CD14-positive monocyte (primary cell): ENCODE results near the gene STON1. TPM values are rescaled to one million over a fixed set of nuclear protein-coding genes. Genes with fewer than 3 reads are reported as not detected.
"Not testable (repeated sequence)": the region's sequence is repeated elsewhere in the genome, so short reads cannot be mapped to it uniquely, and the experiment has no call there.

ENCODE experiments used
- DNase-seq, 3 donors: peaks; one replicate each; pipeline ENCODE4 v3.0.0-alpha.2; 2011 to 2022
- H2AFZ ChIP-seq: 2 replicates; pipeline ENCODE4 v1.6.0; 2012; ENCODE audit warnings: mild to moderate bottlenecking, low read depth, low read length, inconsistent platforms; ENCODE audit not compliant: insufficient read depth, poor library complexity, severe bottlenecking
- H3K27ac ChIP-seq, 2 donors: 1 replicate in 1 of 2; 2 replicates in 1 of 2; pipeline ENCODE4 v1.5.1; 2012 to 2013; ENCODE audit warnings: low read length in 2 of 2, control low read depth in 1 of 2, inconsistent platforms in 1 of 2, low read depth in 1 of 2, mild to moderate bottlenecking in 1 of 2
- H3K27me3 ChIP-seq, 2 donors: one replicate each; pipeline versions ENCODE4 v1.6.0 to v1.6.1; 2011 to 2013; ENCODE audit warnings: low read length in 2 of 2; ENCODE audit not compliant: control insufficient read depth in 2 of 2, insufficient read depth in 2 of 2
- H3K36me3 ChIP-seq, 2 donors: replicated peaks in 1 of 2; 1 replicate in 1 of 2; 2 replicates in 1 of 2; pipeline versions ENCODE4 v1.5.1 to v1.6.1; 2012 to 2013; ENCODE audit warnings: low read length in 2 of 2, control low read depth in 1 of 2, inconsistent platforms in 1 of 2, mild to moderate bottlenecking in 1 of 2; ENCODE audit not compliant: insufficient read depth in 2 of 2, control insufficient read depth in 1 of 2
- H3K4me1 ChIP-seq, 2 donors: 1 replicate in 1 of 2; 2 replicates in 1 of 2; pipeline versions ENCODE4 v1.5.1 to v1.6.1; 2012 to 2013; ENCODE audit warnings: low read length in 2 of 2, control low read depth in 1 of 2, inconsistent platforms in 1 of 2, mild to moderate bottlenecking in 1 of 2, moderate library complexity in 1 of 2; ENCODE audit not compliant: insufficient read depth in 2 of 2, control insufficient read depth in 1 of 2
- H3K4me2 ChIP-seq: replicated peaks from 2 replicates; pipeline ENCODE3; 2012; ENCODE audit warnings: low read length, moderate library complexity, mild to moderate bottlenecking; ENCODE audit not compliant: poor library complexity, severe bottlenecking; ENCODE audit errors: extremely low read depth
- H3K4me3 ChIP-seq, 3 experiments: fragments of 200-600 bp in 1 of 3; sonication (generic) in 1 of 3; replicated peaks in 1 of 3; 1 replicate in 2 of 3; 2 replicates in 1 of 3; pipeline ENCODE4 v1.5.1; 2011 to 2013; ENCODE audit warnings: low read length in 3 of 3, mild to moderate bottlenecking in 3 of 3, control low read depth in 2 of 3, low read depth in 2 of 3, inconsistent platforms in 1 of 3, moderate library complexity in 1 of 3
- H3K79me2 ChIP-seq: 2 replicates; pipeline ENCODE4 v1.6.0; 2012; ENCODE audit warnings: mild to moderate bottlenecking, control low read depth, inconsistent platforms, low read length, moderate library complexity; ENCODE audit not compliant: insufficient read depth
- H3K9ac ChIP-seq: 2 replicates; pipeline ENCODE4 v1.6.0; 2017; ENCODE audit warnings: low read length, mild to moderate bottlenecking; ENCODE audit not compliant: insufficient read depth, poor library complexity, severe bottlenecking
- H3K9me3 ChIP-seq, 2 donors: replicated peaks in 1 of 2; 1 replicate in 1 of 2; 2 replicates in 1 of 2; pipeline versions ENCODE4 v1.5.1 to v1.6.1; 2012 to 2013; ENCODE audit warnings: low read length in 2 of 2, control low read depth in 1 of 2; ENCODE audit not compliant: control insufficient read depth in 1 of 2, insufficient read depth in 1 of 2
- H4K20me1 ChIP-seq: 2 replicates; pipeline ENCODE4 v1.6.0; 2012; ENCODE audit warnings: mild to moderate bottlenecking, low read length, control low read depth, moderate library complexity; ENCODE audit not compliant: insufficient read depth
- H3K27ac Mint-ChIP-seq, 7 donors: one replicate each; pipeline ENCODE4 v1.8.0; 2020; ENCODE audit warnings: mild to moderate bottlenecking in 7 of 7, mixed read lengths in 7 of 7, moderate library complexity in 6 of 7, inconsistent platforms in 2 of 7
- H3K27me3 Mint-ChIP-seq, 3 donors: one replicate each; pipeline ENCODE4 v1.8.0; 2021 to 2022; ENCODE audit warnings: low read depth in 3 of 3, mild to moderate bottlenecking in 3 of 3, mixed read lengths in 3 of 3, moderate library complexity in 3 of 3, inconsistent platforms in 1 of 3
- H3K36me3 Mint-ChIP-seq, 2 donors: one replicate each; pipeline ENCODE4 v1.8.0; 2020; ENCODE audit warnings: mixed read lengths in 2 of 2, inconsistent platforms in 1 of 2, mild to moderate bottlenecking in 1 of 2
- H3K4me1 Mint-ChIP-seq: one replicate; pipeline ENCODE4 v1.8.0; 2020; ENCODE audit warnings: mild to moderate bottlenecking, mixed read lengths
- H3K4me3 Mint-ChIP-seq, 2 donors: one replicate each; pipeline ENCODE4 v1.8.0; 2020; ENCODE audit warnings: mild to moderate bottlenecking in 2 of 2, mixed read lengths in 2 of 2, moderate library complexity in 1 of 2
- H3K9me3 Mint-ChIP-seq, 7 donors: one replicate each; pipeline ENCODE4 v1.8.0; 2020 to 2022; ENCODE audit warnings: mixed read lengths in 7 of 7, mild to moderate bottlenecking in 6 of 7, moderate library complexity in 6 of 7, inconsistent platforms in 2 of 7
- WGBS: methylation state at CpG from one replicate; pipeline ENCODE4 v1.1.5; 2013; ENCODE audit warnings: missing lambda C conversion rate; ENCODE audit not compliant: insufficient coverage; 5-methylcytosine and 5-hydroxymethylcytosine counted together
- intact Hi-C, 2 donors: fragments of 100-400 bp; cut with micrococcal nuclease; formaldehyde crosslinking; loops; one replicate each; pipeline versions ENCODE4 v1.15.0 to v1.15.1; 2023
- polyA plus RNA-seq, 3 donors: library from polyadenylated mRNA; depleted of rRNA in 1 of 3; unstranded in 2 of 3; stranded (reverse) in 1 of 3; fragments of 300-500 nt in 2 of 3; fragments of >200 nt in 1 of 3; fragmentation: Illumina TruSeq in 2 of 3; gene quantifications; 1 replicate in 2 of 3; 2 replicates in 1 of 3; pipeline ENCODE4 v1.2.3, GENCODE V29; 2012 to 2021
- TF ChIP-seq, protein P1 (sequence below): fragments of 200-600 bp; IDR thresholded peaks from one replicate; pipeline ENCODE4 v1.8.0; 2022; ENCODE audit warnings: antibody characterized with exemption, mild to moderate bottlenecking

The STON1 gene
- polyA plus RNA-seq, 3 donors: 0.12 to 0.33 TPM; not detected in 1

DNA sequence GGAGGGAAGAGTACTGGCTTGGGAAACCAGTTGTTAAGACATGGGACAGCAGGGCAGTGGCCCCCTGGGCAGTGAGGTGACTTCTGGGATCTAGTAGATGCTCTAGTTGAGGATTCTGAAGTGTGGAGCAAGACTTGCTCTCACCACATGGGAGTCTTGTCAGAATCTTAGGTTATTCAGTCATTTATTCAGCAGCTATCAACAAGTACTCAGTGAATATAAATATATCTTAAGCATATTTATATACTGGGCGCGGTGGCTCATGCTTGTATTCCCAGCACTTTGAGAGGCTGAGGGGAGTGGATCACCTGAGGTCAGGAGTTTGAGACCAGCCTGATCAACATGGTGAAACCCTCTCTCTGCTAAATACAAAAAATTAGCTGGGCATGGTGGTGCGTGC lies 20.0 kb downstream of the STON1 start:
- Histone ChIP-seq H3K27me3 (no peaks in the 10 kb centered on the region), H3K9ac (no peak overlapping the region), H2AFZ (no peak overlapping the region), H3K4me3 (no peak overlapping the region), H3K36me3 (no peaks in the 10 kb centered on the region), H4K20me1 (no peaks in the 10 kb centered on the region), H3K79me2 (no peaks in the 10 kb centered on the region), H3K9me3 (no peaks in the 10 kb centered on the region), H3K4me2 (no peak overlapping the region), H3K4me1 (no peaks in the 10 kb centered on the region), H3K27ac (no peak overlapping the region)
- no peaks in the 10 kb centered on the region for H3K4me1 Mint-ChIP-seq
- H3K4me3 Mint-ChIP-seq: no peak overlapping the region
- TF ChIP-seq, protein P1, sequence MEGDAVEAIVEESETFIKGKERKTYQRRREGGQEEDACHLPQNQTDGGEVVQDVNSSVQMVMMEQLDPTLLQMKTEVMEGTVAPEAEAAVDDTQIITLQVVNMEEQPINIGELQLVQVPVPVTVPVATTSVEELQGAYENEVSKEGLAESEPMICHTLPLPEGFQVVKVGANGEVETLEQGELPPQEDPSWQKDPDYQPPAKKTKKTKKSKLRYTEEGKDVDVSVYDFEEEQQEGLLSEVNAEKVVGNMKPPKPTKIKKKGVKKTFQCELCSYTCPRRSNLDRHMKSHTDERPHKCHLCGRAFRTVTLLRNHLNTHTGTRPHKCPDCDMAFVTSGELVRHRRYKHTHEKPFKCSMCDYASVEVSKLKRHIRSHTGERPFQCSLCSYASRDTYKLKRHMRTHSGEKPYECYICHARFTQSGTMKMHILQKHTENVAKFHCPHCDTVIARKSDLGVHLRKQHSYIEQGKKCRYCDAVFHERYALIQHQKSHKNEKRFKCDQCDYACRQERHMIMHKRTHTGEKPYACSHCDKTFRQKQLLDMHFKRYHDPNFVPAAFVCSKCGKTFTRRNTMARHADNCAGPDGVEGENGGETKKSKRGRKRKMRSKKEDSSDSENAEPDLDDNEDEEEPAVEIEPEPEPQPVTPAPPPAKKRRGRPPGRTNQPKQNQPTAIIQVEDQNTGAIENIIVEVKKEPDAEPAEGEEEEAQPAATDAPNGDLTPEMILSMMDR: no peak
- H3K36me3 Mint-ChIP-seq: no peaks in the 10 kb centered on the region
- H3K27ac Mint-ChIP-seq: no peak overlapping the region
- H3K27me3 Mint-ChIP-seq: peaks cover 0 to 3% (median 2%) of the 10 kb centered on the region in 3 donors
- intact Hi-C loops: no loop called here
- H3K9me3 Mint-ChIP-seq: peaks cover 0 to 3% (median 0%) of the 10 kb centered on the region in 7 donors
- WGBS: no CpG with 5 or more reads among the region's 3 CpGs
- DNase-seq: no peak

DNA sequence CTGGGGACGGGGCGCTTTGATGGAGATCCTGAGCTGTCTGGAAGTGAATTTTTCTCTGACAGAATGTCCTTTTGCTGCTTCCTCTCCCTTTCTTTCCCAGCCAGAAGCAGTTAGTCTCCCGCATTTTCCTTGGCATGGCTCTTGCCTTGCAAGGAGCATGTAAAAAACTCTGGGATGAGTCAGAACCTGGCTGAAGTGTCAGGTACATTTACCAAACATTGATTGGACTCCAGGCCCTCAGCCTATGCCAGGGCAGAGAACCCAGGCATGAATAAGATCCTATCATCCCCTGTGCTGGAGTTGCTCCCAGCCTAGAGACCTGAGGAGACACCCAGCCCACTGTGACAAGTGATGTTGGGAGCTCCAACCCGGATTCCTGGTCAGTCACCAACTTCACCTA lies 21.6 kb downstream of the STON1 start:
- Histone ChIP-seq H3K4me3 (no peak overlapping the region), H2AFZ (no peak overlapping the region), H3K4me2 (no peak overlapping the region), H3K36me3 (no peaks in the 10 kb centered on the region), H3K4me1 (no peaks in the 10 kb centered on the region), H3K9me3 (no peaks in the 10 kb centered on the region), H3K27me3 (no peaks in the 10 kb centered on the region), H3K79me2 (no peaks in the 10 kb centered on the region), H4K20me1 (no peaks in the 10 kb centered on the region), H3K27ac (no peak overlapping the region), H3K9ac (no peak overlapping the region)
- Mint-ChIP-seq H3K27me3 (peaks cover 0 to 3% (median 0%) of the 10 kb centered on the region in 3 donors), H3K27ac (no peak overlapping the region), H3K4me1 (no peaks in the 10 kb centered on the region), H3K4me3 (no peak overlapping the region), H3K36me3 (no peaks in the 10 kb centered on the region), H3K9me3 (peaks cover 0 to 3% (median 0%) of the 10 kb centered on the region in 7 donors)
- intact Hi-C loops: no loop called here
- TF ChIP-seq, protein P1: no peak
- 92% methylated on average over 2 of the region's 4 CpGs for WGBS
- DNase-seq: no peak

DNA sequence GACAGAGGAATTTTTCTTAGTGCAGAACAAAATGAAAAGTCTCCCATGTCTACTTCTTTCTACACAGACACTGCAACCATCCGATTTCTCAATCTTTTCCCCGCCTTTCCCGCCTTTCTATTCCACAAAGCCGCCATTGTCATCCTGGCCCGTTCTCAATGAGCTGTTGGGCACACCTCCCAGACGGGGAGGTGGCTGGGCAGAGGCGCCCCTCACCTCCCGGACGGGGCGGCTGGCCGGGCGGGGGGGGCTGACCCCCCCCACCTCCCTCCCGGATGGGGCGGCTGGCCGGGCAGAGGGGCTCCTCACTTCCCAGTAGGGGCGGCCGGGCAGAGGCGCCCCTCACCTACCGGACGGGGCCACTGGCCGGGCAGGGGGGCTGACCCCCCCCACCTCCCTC lies 25.1 kb downstream of the STON1 start:
- H3K9ac ChIP-seq, H3K4me1 ChIP-seq, H3K27me3 ChIP-seq, intact Hi-C loops, H3K4me1 Mint-ChIP-seq, H3K27ac ChIP-seq, H3K27ac Mint-ChIP-seq, H3K4me2 ChIP-seq, H3K4me3 ChIP-seq, H3K9me3 Mint-ChIP-seq, H3K36me3 ChIP-seq, H3K27me3 Mint-ChIP-seq, H2AFZ ChIP-seq, DNase-seq, H3K4me3 Mint-ChIP-seq, H3K9me3 ChIP-seq, H3K36me3 Mint-ChIP-seq, H4K20me1 ChIP-seq, H3K79me2 ChIP-seq: not testable (repeated sequence)
- 100% methylated on average over 3 of the region's 21 CpGs for WGBS
